H1 (cell line): ENCODE measurements around the gene RPIA. TPM values are rescaled to one million over a fixed set of nuclear protein-coding genes. Genes with fewer than 3 reads are reported as not detected.
"Not testable (repeated sequence)": the region's sequence is repeated elsewhere in the genome, so short reads cannot be mapped to it uniquely, and the experiment has no call there.

Experiments used
- CTCF ChIA-PET: fragments of 300-600 bp; sonication (Branson Sonifier 250); formaldehyde crosslinking; loops from one replicate; lab custom pipeline; 2021; ENCODE audit not compliant: partially characterized antibody; lab: Charles Lee
- POLR2A ChIA-PET: fragments of 300-600 bp; sonication (Branson Sonifier 250); formaldehyde crosslinking; loops from one replicate; lab custom pipeline; 2021; ENCODE audit warnings: inconsistent platforms; ENCODE audit not compliant: partially characterized antibody; lab: Charles Lee
- DNase-seq, 2 experiments: peaks; one replicate each; pipeline versions ENCODE4 v3.0.0 to v3.0.0-alpha.2; 2010 to 2022; ENCODE audit warnings: low spot score in 2 of 2, low read depth in 1 of 2, mixed read lengths in 1 of 2
- FAIRE-seq: peaks from 2 replicates; lab custom pipeline; 2011; peaks lifted over from hg19 to GRCh38; lab: Jason Lieb, UNC
- H2AFZ ChIP-seq: 2 replicates; pipeline ENCODE4 v1.8.1; 2012; ENCODE audit warnings: low read length, inconsistent platforms
- H2AK5ac ChIP-seq: 2 replicates; pipeline ENCODE4 v1.6.1; 2013; ENCODE audit warnings: low read depth, low read length
- H2BK120ac ChIP-seq: replicated peaks from 2 replicates; pipeline ENCODE3; 2013; ENCODE audit warnings: low read depth, low read length, inconsistent platforms
- H2BK12ac ChIP-seq: 2 replicates; pipeline ENCODE4 v1.6.1; 2013; ENCODE audit warnings: low read depth, low read length
- H2BK15ac ChIP-seq: 2 replicates; pipeline ENCODE4 v1.6.1; 2013; ENCODE audit warnings: low read length
- H2BK20ac ChIP-seq: 2 replicates; pipeline ENCODE4 v1.6.1; 2013; ENCODE audit warnings: low read length
- H2BK5ac ChIP-seq: 2 replicates; pipeline ENCODE4 v1.6.1; 2013; ENCODE audit warnings: low read depth, low read length
- H3K14ac ChIP-seq: 2 replicates; pipeline ENCODE4 v1.6.1; 2013; ENCODE audit warnings: inconsistent platforms; ENCODE audit not compliant: insufficient read length
- H3K18ac ChIP-seq: 2 replicates; pipeline ENCODE4 v1.6.1; 2013; ENCODE audit warnings: low read length; ENCODE audit errors: extremely low read depth
- H3K23ac ChIP-seq: 2 replicates; pipeline ENCODE4 v1.6.1; 2013; ENCODE audit warnings: inconsistent platforms; ENCODE audit not compliant: insufficient read length
- H3K23me2 ChIP-seq: 2 replicates; pipeline ENCODE4 v1.6.1; 2013; ENCODE audit warnings: low read depth, low read length
- H3K27ac ChIP-seq: 2 replicates; pipeline ENCODE4 v1.6.1; 2011; ENCODE audit warnings: low read depth, low read length, inconsistent platforms
- H3K27me3 ChIP-seq, 4 experiments: replicated peaks in 1 of 4; 1 replicate in 1 of 4; 2 replicates in 3 of 4; pipeline versions ENCODE4 v1.6.1 to v1.8.1; 2011 to 2013; ENCODE audit warnings: low read length in 3 of 4, mild to moderate bottlenecking in 3 of 4, inconsistent platforms in 2 of 4, mixed read lengths in 2 of 4, moderate library complexity in 1 of 4; ENCODE audit not compliant: control insufficient read depth in 3 of 4, insufficient read depth in 3 of 4; ENCODE audit errors: extremely low read depth in 1 of 4
- H3K36me3 ChIP-seq, 4 experiments: 2 replicates each; pipeline versions ENCODE4 v1.6.1 to v1.8.1; 2011 to 2013; ENCODE audit warnings: mild to moderate bottlenecking in 4 of 4, low read length in 3 of 4, moderate library complexity in 2 of 4, control low read depth in 1 of 4, inconsistent platforms in 1 of 4; ENCODE audit not compliant: insufficient read depth in 4 of 4, control insufficient read depth in 2 of 4
- H3K4ac ChIP-seq: replicated peaks from 2 replicates; pipeline ENCODE3; 2013; ENCODE audit warnings: low read length, low read depth, mixed read lengths, inconsistent platforms; ENCODE audit not compliant: insufficient read length
- H3K4me1 ChIP-seq, 4 experiments: replicated peaks in 1 of 4; 1 replicate in 1 of 4; 2 replicates in 3 of 4; pipeline versions ENCODE4 v1.6.1 to v1.8.1; 2011 to 2013; ENCODE audit warnings: low read length in 3 of 4, inconsistent platforms in 2 of 4, mixed read lengths in 1 of 4; ENCODE audit not compliant: insufficient read depth in 4 of 4, control insufficient read depth in 3 of 4
- H3K4me2 ChIP-seq, 2 experiments: 2 replicates each; pipeline versions ENCODE4 v1.6.1 to v1.8.1; 2011 to 2013; ENCODE audit warnings: low read depth in 2 of 2, low read length in 2 of 2, control low read depth in 1 of 2, inconsistent platforms in 1 of 2, mild to moderate bottlenecking in 1 of 2; ENCODE audit not compliant: insufficient read depth in 1 of 2
- H3K4me3 ChIP-seq, 4 experiments: fragments of 200-600, 300-600 bp in 1 of 4; sonication (generic), shearing (Covaris generic), sonication (Bioruptor Twin) in 1 of 4; 2 replicates each; pipeline versions ENCODE4 v1.5.1 to v1.8.1; 2011 to 2016; ENCODE audit warnings: low read length in 4 of 4, low read depth in 3 of 4, control low read depth in 2 of 4, inconsistent platforms in 2 of 4, mild to moderate bottlenecking in 2 of 4, mixed read lengths in 1 of 4, moderate library complexity in 1 of 4; ENCODE audit not compliant: insufficient read depth in 2 of 4; ENCODE audit errors: extremely low read depth in 1 of 4
- H3K56ac ChIP-seq: replicated peaks from 2 replicates; pipeline ENCODE3; 2013; ENCODE audit warnings: low read depth, mild to moderate bottlenecking, mixed read lengths, low read length, inconsistent platforms; ENCODE audit not compliant: insufficient read length
- H3K79me1 ChIP-seq: 2 replicates; pipeline ENCODE4 v1.6.1; 2013; ENCODE audit warnings: low read depth, low read length, control low read depth
- H3K79me2 ChIP-seq, 2 experiments: 2 replicates each; pipeline versions ENCODE4 v1.6.1 to v1.8.1; 2012 to 2013; ENCODE audit warnings: low read length in 2 of 2, mild to moderate bottlenecking in 2 of 2, inconsistent platforms in 1 of 2; ENCODE audit not compliant: insufficient read depth in 2 of 2, control insufficient read depth in 1 of 2
- H3K9ac ChIP-seq, 4 experiments: replicated peaks in 1 of 4; 1 replicate in 1 of 4; 2 replicates in 3 of 4; pipeline versions ENCODE4 v1.6.1 to v1.8.1; 2011 to 2013; ENCODE audit warnings: low read depth in 3 of 4, low read length in 3 of 4, control low read depth in 2 of 4, mild to moderate bottlenecking in 2 of 4, moderate library complexity in 2 of 4, inconsistent platforms in 1 of 4; ENCODE audit errors: extremely low read depth in 1 of 4
- H3K9me3 ChIP-seq, 2 experiments: 2 replicates each; pipeline versions ENCODE4 v1.6.1 to v1.8.1; 2012 to 2013; ENCODE audit warnings: mild to moderate bottlenecking in 2 of 2, moderate library complexity in 2 of 2, control low read depth in 1 of 2, inconsistent platforms in 1 of 2, low read depth in 1 of 2, low read length in 1 of 2, mixed read lengths in 1 of 2; ENCODE audit not compliant: insufficient read depth in 2 of 2
- H4K20me1 ChIP-seq, 2 experiments: replicated peaks in 1 of 2; 2 replicates each; pipeline versions ENCODE3 to v1.8.1; 2011 to 2013; ENCODE audit warnings: inconsistent platforms in 2 of 2, low read length in 2 of 2, mild to moderate bottlenecking in 1 of 2; ENCODE audit not compliant: insufficient read depth in 2 of 2, control insufficient read depth in 1 of 2
- H4K5ac ChIP-seq: 2 replicates; pipeline ENCODE4 v1.6.1; 2013; ENCODE audit warnings: low read length, low read depth, mixed read lengths, inconsistent platforms; ENCODE audit not compliant: insufficient read length
- H4K8ac ChIP-seq: 2 replicates; pipeline ENCODE4 v1.8.0; 2013; ENCODE audit warnings: mild to moderate bottlenecking, moderate library complexity, low read length, inconsistent platforms; ENCODE audit not compliant: insufficient read depth; ENCODE audit errors: extremely low read depth
- H4K91ac ChIP-seq: replicated peaks from 2 replicates; pipeline ENCODE3; 2013; ENCODE audit warnings: low read length, mixed read lengths, inconsistent platforms; ENCODE audit not compliant: insufficient read length
- BACH1 ChIP-seq: IDR thresholded peaks from 2 replicates; pipeline ENCODE4 v1.6.1; 2012; ENCODE audit warnings: low read length, improper control_type of control experiment
- BRCA1 ChIP-seq: IDR thresholded peaks from 2 replicates; pipeline ENCODE4 v1.6.1; 2012; ENCODE audit warnings: low read depth, low read length, improper control_type of control experiment
- GABPA ChIP-seq: IDR thresholded peaks from 2 replicates; pipeline ENCODE4 v1.6.1; 2011; ENCODE audit warnings: mild to moderate bottlenecking, low read length, moderate library complexity, borderline replicate concordance; ENCODE audit not compliant: insufficient read depth
- WGBS, 2 experiments: shearing (Covaris generic) in 1 of 2; methylation state at CpG; one replicate each; pipeline versions ENCODE4 v1.1.6 to v1.1.7; 2013 to 2015; ENCODE audit warnings: low lambda C conversion rate in 2 of 2, mixed read lengths in 2 of 2, inconsistent platforms in 1 of 2, low coverage in 1 of 2, missing lambda C conversion rate in 1 of 2; ENCODE audit not compliant: insufficient replicate concordance in 2 of 2, insufficient coverage in 1 of 2, insufficient read length in 1 of 2; ENCODE audit errors: extremely low coverage in 1 of 2, missing lambda C conversion rate in 1 of 2; 5-methylcytosine and 5-hydroxymethylcytosine counted together
- polyA plus RNA-seq, 7 experiments: library from polyadenylated mRNA; depleted of rRNA in 3 of 7; stranded (reverse) in 5 of 7; unstranded in 2 of 7; fragments of >200 nt in 5 of 7; fragments of 200-250 nt in 2 of 7; gene quantifications; 1 replicate in 5 of 7; 2 replicates in 1 of 7; 4 replicates in 1 of 7; pipeline versions ENCODE4 v1.2.1 to v1.2.3, GENCODE V29; 2011 to 2013; ENCODE audit warnings: missing spikeins in 2 of 7, mixed read lengths in 2 of 7
- total RNA-seq: library from RNA; stranded (reverse); fragmentation: NEBNext Ultra II Directional; extraction: Animal tissue kit (Norgen Biotek cat#: 25700); gene quantifications from 2 replicates; pipeline ENCODE4 v1.2.1, GENCODE V29; 2021

The RPIA gene
- total and polyA plus RNA-seq, 2 of the 8 experiments (the other 6 are each of a cell fraction or from before 2014, with no cell fraction given): 13.1 to 24.0 TPM

DNA sequence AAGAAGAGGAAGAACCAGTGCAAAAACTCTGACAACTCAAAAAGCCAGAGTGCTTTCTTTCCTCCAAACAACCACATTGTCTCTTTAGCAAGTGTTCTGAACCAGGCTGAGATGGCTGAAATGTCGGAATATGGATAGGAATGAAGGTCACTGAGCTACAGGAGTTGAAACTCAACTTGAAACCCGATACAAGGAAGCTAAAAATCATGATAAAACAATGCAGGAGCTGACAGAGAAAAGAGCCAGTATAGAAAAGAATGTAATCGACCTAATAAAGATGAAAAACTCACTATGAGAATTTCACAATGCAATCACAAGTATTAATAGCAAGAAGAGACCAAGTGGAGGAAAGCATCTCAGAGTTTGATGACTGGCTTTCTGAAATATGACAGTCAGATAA lies 49.2 kb upstream of the RPIA start (continued):
- TF ChIP-seq GABPA: no peak
- TF ChIP-seq BRCA1: no peak
- TF ChIP-seq BACH1: no peak

DNA sequence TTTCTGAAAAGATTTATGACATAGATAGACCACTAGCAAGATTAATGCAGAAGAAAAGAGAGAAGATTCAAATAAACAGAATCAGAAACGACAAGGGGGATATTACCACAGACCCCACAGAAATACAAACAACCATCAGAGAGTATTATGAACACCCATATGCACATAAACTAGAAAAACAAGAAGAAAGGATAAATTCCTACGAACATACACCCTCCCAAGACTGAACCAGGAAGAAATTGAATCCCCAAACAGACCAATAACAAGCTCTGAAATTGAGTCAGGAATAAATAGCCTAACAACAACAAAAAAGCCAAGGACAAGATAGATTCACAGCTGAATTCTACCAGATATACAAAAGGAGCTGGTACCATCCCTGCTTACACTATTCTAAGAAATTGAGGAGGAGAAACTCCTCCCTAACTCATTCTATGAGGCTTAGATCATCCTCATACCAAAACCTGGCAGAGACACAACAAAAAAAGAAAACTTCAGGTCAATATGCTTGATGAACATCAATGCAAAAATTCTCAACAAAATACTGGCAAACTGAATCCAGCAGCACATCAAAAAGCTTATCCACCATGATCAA lies 46.1 kb upstream of the RPIA start:
- H4K5ac ChIP-seq, POLR2A ChIA-PET, H2BK12ac ChIP-seq, H3K23ac ChIP-seq, H3K4ac ChIP-seq, H2BK15ac ChIP-seq, H3K4me3 ChIP-seq, H3K4me1 ChIP-seq, H3K18ac ChIP-seq, H2AFZ ChIP-seq, H4K8ac ChIP-seq, H3K79me2 ChIP-seq, H3K79me1 ChIP-seq, H2BK120ac ChIP-seq, H3K56ac ChIP-seq, H3K27me3 ChIP-seq, H2AK5ac ChIP-seq, H3K23me2 ChIP-seq, H4K91ac ChIP-seq, FAIRE-seq, H3K4me2 ChIP-seq, H3K36me3 ChIP-seq, H3K14ac ChIP-seq, H3K9ac ChIP-seq, H2BK5ac ChIP-seq, DNase-seq, H2BK20ac ChIP-seq, H3K27ac ChIP-seq, H4K20me1 ChIP-seq, H3K9me3 ChIP-seq: not testable (repeated sequence)
- CTCF ChIA-PET: interaction anchor here (5.3 kb wide), 1 partner anchor 25 kb away, joined by 35 read pairs; no protein-coding TSS in a partner anchor
- 81% methylated on average over 2 of the region's 2 CpGs; no CpG with 5 or more reads in 1 of the 2 experiments for WGBS, 2 experiments
